GM23338 (cell line): ENCODE data around the gene GRK4. TPM values are rescaled to one million over a fixed set of nuclear protein-coding genes. Genes with fewer than 3 reads are reported as not detected.
A peak's percentile ranks its signal among the peaks of the same experiment; 100 is the strongest.

Experiments
- ATAC-seq: fragments of 200-7000 bp; cut with Tn5 transposase; 3 replicates; pipeline ENCODE4 v1.9.1; 2020
- DNase-seq: peaks from one replicate; pipeline ENCODE4 v3.0.0-alpha.2; 2015; ENCODE audit warnings: low spot score
- H2AFZ ChIP-seq: fragments of 200-600 bp; sonication (generic); 2 replicates; pipeline ENCODE4 v1.8.0; 2016; ENCODE audit warnings: antibody characterized with exemption, mild to moderate bottlenecking, moderate library complexity
- H3F3A ChIP-seq: fragments of 200-600 bp; sonication (generic); replicated peaks from 2 replicates; pipeline ENCODE4 v1.8.0; 2017; ENCODE audit warnings: antibody characterized with exemption, mixed run types, low read depth
- H3K27ac ChIP-seq: fragments of 200-600 bp; sonication (generic); 2 replicates; pipeline ENCODE4 v1.6.1; 2016; ENCODE audit warnings: low read depth
- H3K27me3 ChIP-seq: fragments of 200-600 bp; sonication (generic); 2 replicates; pipeline ENCODE4 v1.8.0; 2016; ENCODE audit warnings: mild to moderate bottlenecking, mixed run types, moderate library complexity; ENCODE audit not compliant: insufficient read depth
- H3K36me3 ChIP-seq: fragments of 200-600 bp; sonication (generic); 2 replicates; pipeline ENCODE4 v1.8.0; 2016; ENCODE audit warnings: mild to moderate bottlenecking; ENCODE audit not compliant: insufficient read depth
- H3K4me1 ChIP-seq: fragments of 200-600 bp; sonication (generic); 2 replicates; pipeline ENCODE4 v1.8.0; 2016; ENCODE audit warnings: mild to moderate bottlenecking, moderate library complexity; ENCODE audit not compliant: insufficient read depth
- H3K4me2 ChIP-seq: fragments of 200-600 bp; sonication (generic); 2 replicates; pipeline ENCODE4 v1.7.1; 2017; ENCODE audit warnings: mixed run types
- H3K4me3 ChIP-seq: fragments of 200-600 bp; sonication (generic); 2 replicates; pipeline ENCODE4 v1.6.1; 2016; ENCODE audit warnings: mixed run types
- H3K79me2 ChIP-seq: fragments of 200-600 bp; sonication (generic); replicated peaks from 2 replicates; pipeline ENCODE4 v1.8.0; 2017; ENCODE audit warnings: mild to moderate bottlenecking; ENCODE audit not compliant: insufficient read depth
- H3K9me2 ChIP-seq: fragments of 200-600 bp; sonication (generic); 2 replicates; pipeline ENCODE4 v1.8.0; 2017; ENCODE audit not compliant: insufficient read depth
- H4K20me1 ChIP-seq: fragments of 200-600 bp; sonication (generic); replicated peaks from 2 replicates; pipeline ENCODE4 v1.8.0; 2017; ENCODE audit warnings: mild to moderate bottlenecking; ENCODE audit not compliant: insufficient read depth
- H3K27ac Mint-ChIP-seq: 2 replicates; pipeline ENCODE4 v1.8.0; 2020; ENCODE audit warnings: inconsistent platforms, mild to moderate bottlenecking, moderate library complexity, mixed read lengths
- H3K27me3 Mint-ChIP-seq: 3 replicates; pipeline ENCODE4 v1.8.0; 2022; ENCODE audit warnings: low read depth, mild to moderate bottlenecking, moderate library complexity, mixed read lengths, inconsistent platforms; ENCODE audit not compliant: insufficient read depth, poor library complexity
- H3K36me3 Mint-ChIP-seq: 3 replicates; pipeline ENCODE4 v1.8.0; 2021; ENCODE audit warnings: low read depth, mild to moderate bottlenecking, inconsistent platforms, moderate library complexity, mixed read lengths
- H3K4me1 Mint-ChIP-seq: 3 replicates; pipeline ENCODE4 v1.8.0; 2020; ENCODE audit warnings: mild to moderate bottlenecking, inconsistent platforms, mixed read lengths
- H3K4me3 Mint-ChIP-seq: 3 replicates; pipeline ENCODE4 v1.8.0; 2021; ENCODE audit warnings: moderate library complexity, mild to moderate bottlenecking, inconsistent platforms, mixed read lengths
- H3K9me3 Mint-ChIP-seq: 3 replicates; pipeline ENCODE4 v1.8.0; 2020; ENCODE audit warnings: moderate library complexity, mild to moderate bottlenecking, inconsistent platforms, mixed read lengths
- ETS1 ChIP-seq: IDR thresholded peaks from 2 replicates; pipeline ENCODE4 v1.6.1; 2016; ENCODE audit warnings: antibody characterized with exemption
- EZH2 ChIP-seq: fragments of 200-600 bp; sonication (generic); IDR thresholded peaks from one replicate; pipeline ENCODE4 v1.8.0; 2017; ENCODE audit warnings: antibody characterized with exemption, mild to moderate bottlenecking, low read depth; ENCODE audit not compliant: unreplicated experiment
- POLR2AphosphoS5 ChIP-seq: IDR thresholded peaks from 2 replicates; pipeline ENCODE4 v1.6.1; 2016; ENCODE audit warnings: antibody characterized with exemption, low read depth
- ZNF114 ChIP-seq: fragments of 250-450 bp; sonication (Bioruptor Pico); IDR thresholded peaks from 2 replicates; pipeline ENCODE4 v1.5.0; 2020; ENCODE audit warnings: mild to moderate bottlenecking, moderate library complexity
- polyA plus RNA-seq: library from polyadenylated mRNA; unstranded; fragments of >200 nt; fragmentation: Nextera tagmentation; extraction: Ambion mirVana; gene quantifications from 2 replicates; pipeline ENCODE4 v1.2.1, GENCODE V29; 2016
- total RNA-seq: library from RNA; depleted of rRNA; stranded (reverse); fragments of >200 nt; shearing (Covaris generic); gene quantifications from 2 replicates; pipeline ENCODE4 v1.2.3, GENCODE V29; 2014
- TF ChIP-seq, protein P1 (sequence below): IDR thresholded peaks from one replicate; pipeline ENCODE4 v1.6.1; 2018; ENCODE audit warnings: antibody characterized with exemption; ENCODE audit not compliant: unreplicated experiment
- TF ChIP-seq, protein P2 (sequence below): fragments of 250-450 bp; sonication (Bioruptor Pico); IDR thresholded peaks from 2 replicates; pipeline ENCODE4 v1.5.0; 2020; ENCODE audit warnings: mild to moderate bottlenecking, moderate library complexity

Gene GRK4
- total and polyA plus RNA-seq, 2 experiments from 2014 or later: 1.3 to 1.4 TPM

DNA sequence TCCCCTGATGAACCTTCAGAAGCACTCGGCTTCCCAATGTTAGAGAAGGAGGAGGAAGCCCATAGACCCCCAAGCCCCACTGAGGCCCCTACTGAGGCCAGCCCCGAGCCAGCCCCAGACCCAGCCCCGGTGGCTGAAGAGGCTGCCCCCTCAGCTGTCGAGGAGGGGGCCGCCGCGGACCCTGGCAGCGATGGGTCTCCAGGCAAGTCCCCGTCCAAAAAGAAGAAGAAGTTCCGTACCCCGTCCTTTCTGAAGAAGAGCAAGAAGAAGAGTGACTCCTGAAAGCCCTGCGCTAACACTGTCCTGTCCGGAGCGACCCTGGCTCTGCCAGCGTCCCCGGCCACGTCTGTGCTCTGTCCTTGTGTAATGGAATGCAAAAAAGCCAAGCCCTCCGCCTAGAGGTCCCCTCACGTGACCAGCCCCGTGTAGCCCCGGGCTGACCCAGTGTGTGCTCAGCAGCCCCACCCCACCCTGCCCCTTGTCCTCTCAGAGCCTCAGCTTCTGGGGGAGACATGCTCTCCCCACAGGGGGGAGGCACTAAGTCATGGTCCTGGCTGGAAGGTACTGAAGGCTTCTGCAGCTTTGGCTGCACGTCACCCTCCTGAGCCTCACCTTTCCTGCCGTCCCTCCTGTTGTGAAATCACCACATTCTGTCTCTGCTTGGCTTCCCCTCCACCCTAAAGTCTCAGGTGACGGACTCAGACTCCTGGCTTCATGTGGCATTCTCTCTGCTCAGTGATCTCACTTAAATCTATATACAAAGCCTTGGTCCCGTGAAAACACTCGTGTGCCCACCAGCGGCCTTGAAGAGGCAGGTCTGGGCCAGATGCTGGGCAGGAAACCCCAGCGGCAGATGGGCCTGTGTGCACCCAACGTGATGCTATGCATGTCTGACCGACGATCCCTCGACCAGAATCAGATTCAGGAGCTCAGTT lies 34.9 kb upstream of the GRK4 start:
- no peak overlapping the region for H2AFZ ChIP-seq
- Mint-ChIP-seq H3K27me3 (peaks cover 21% of the 10 kb centered on the region), H3K27ac (no peak overlapping the region; the same call in 1 of the 2 replicates), H3K4me1 (peaks cover 18% of the 10 kb centered on the region), H3K9me3 (peaks cover 5% of the 10 kb centered on the region; the same call in 2 of the 3 replicates), H3K36me3 (peaks cover 68% of the 10 kb centered on the region), H3K4me3 (no peak overlapping the region)
- H3K79me2 ChIP-seq: peaks cover 4% of the 10 kb centered on the region; the same call in 1 of the 2 replicates
- peaks cover 11% of the 10 kb centered on the region for H3K4me1 ChIP-seq
- H3K27ac ChIP-seq: peak overlapping the region; percentile 45; the same call in 1 of the 2 replicates
- DNase-seq (no peak), ATAC-seq (no peak)
- H3K36me3 ChIP-seq: no peaks in the 10 kb centered on the region; the same call in 1 of the 2 replicates
- TF ChIP-seq ETS1: no peak
- TF ChIP-seq POLR2AphosphoS5: peak; percentile 21; the same call in 1 of the 2 replicates
- H3K4me2 ChIP-seq: no peak overlapping the region
- peaks cover 6% of the 10 kb centered on the region; the same call in 1 of the 2 replicates for H4K20me1 ChIP-seq
- H3F3A ChIP-seq: 0 out of 2 replicates have a peak, but pooled peaks cover 6% of the 10 kb centered on the region
- no peaks in the 10 kb centered on the region for H3K27me3 ChIP-seq
- no peak overlapping the region for H3K4me3 ChIP-seq
- no peaks in the 10 kb centered on the region for H3K9me2 ChIP-seq

GRCh38 chr4:2929469-2929868 lies 33.9 kb upstream of the GRK4 start:
- H3F3A ChIP-seq: 0 out of 2 replicates have a peak, but pooled peaks cover 6% of the 10 kb centered on the region
- H3K4me3 ChIP-seq: no peak overlapping the region
- H3K79me2 ChIP-seq: peaks cover 3% of the 10 kb centered on the region; the same call in 1 of the 2 replicates
- H3K27me3 Mint-ChIP-seq: peaks cover 18% of the 10 kb centered on the region
- H3K4me1 Mint-ChIP-seq: peaks cover 12% of the 10 kb centered on the region
- H3K9me3 Mint-ChIP-seq: no peaks in the 10 kb centered on the region
- H3K36me3 ChIP-seq: no peaks in the 10 kb centered on the region
- DNase-seq: no peak
- H3K27me3 ChIP-seq: no peaks in the 10 kb centered on the region
- H3K4me1 ChIP-seq: 0 out of 2 replicates have a peak, but pooled peaks cover 2% of the 10 kb centered on the region
- H3K4me3 Mint-ChIP-seq: no peak overlapping the region
- peaks cover 60% of the 10 kb centered on the region for H3K36me3 Mint-ChIP-seq
- no peak overlapping the region for H3K4me2 ChIP-seq
- no peak overlapping the region for H3K27ac Mint-ChIP-seq
- peaks cover 6% of the 10 kb centered on the region; the same call in 1 of the 2 replicates for H4K20me1 ChIP-seq
- no peak overlapping the region for H2AFZ ChIP-seq
- no peaks in the 10 kb centered on the region for H3K9me2 ChIP-seq
- no peak for ATAC-seq
- H3K27ac ChIP-seq: peak overlapping the region; percentile 45; the same call in 1 of the 2 replicates
- TF ChIP-seq, protein P1, sequence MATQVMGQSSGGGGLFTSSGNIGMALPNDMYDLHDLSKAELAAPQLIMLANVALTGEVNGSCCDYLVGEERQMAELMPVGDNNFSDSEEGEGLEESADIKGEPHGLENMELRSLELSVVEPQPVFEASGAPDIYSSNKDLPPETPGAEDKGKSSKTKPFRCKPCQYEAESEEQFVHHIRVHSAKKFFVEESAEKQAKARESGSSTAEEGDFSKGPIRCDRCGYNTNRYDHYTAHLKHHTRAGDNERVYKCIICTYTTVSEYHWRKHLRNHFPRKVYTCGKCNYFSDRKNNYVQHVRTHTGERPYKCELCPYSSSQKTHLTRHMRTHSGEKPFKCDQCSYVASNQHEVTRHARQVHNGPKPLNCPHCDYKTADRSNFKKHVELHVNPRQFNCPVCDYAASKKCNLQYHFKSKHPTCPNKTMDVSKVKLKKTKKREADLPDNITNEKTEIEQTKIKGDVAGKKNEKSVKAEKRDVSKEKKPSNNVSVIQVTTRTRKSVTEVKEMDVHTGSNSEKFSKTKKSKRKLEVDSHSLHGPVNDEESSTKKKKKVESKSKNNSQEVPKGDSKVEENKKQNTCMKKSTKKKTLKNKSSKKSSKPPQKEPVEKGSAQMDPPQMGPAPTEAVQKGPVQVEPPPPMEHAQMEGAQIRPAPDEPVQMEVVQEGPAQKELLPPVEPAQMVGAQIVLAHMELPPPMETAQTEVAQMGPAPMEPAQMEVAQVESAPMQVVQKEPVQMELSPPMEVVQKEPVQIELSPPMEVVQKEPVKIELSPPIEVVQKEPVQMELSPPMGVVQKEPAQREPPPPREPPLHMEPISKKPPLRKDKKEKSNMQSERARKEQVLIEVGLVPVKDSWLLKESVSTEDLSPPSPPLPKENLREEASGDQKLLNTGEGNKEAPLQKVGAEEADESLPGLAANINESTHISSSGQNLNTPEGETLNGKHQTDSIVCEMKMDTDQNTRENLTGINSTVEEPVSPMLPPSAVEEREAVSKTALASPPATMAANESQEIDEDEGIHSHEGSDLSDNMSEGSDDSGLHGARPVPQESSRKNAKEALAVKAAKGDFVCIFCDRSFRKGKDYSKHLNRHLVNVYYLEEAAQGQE: no peak
- no peak for TF ChIP-seq EZH2
- no peak for TF ChIP-seq ETS1
- TF ChIP-seq, protein P2, sequence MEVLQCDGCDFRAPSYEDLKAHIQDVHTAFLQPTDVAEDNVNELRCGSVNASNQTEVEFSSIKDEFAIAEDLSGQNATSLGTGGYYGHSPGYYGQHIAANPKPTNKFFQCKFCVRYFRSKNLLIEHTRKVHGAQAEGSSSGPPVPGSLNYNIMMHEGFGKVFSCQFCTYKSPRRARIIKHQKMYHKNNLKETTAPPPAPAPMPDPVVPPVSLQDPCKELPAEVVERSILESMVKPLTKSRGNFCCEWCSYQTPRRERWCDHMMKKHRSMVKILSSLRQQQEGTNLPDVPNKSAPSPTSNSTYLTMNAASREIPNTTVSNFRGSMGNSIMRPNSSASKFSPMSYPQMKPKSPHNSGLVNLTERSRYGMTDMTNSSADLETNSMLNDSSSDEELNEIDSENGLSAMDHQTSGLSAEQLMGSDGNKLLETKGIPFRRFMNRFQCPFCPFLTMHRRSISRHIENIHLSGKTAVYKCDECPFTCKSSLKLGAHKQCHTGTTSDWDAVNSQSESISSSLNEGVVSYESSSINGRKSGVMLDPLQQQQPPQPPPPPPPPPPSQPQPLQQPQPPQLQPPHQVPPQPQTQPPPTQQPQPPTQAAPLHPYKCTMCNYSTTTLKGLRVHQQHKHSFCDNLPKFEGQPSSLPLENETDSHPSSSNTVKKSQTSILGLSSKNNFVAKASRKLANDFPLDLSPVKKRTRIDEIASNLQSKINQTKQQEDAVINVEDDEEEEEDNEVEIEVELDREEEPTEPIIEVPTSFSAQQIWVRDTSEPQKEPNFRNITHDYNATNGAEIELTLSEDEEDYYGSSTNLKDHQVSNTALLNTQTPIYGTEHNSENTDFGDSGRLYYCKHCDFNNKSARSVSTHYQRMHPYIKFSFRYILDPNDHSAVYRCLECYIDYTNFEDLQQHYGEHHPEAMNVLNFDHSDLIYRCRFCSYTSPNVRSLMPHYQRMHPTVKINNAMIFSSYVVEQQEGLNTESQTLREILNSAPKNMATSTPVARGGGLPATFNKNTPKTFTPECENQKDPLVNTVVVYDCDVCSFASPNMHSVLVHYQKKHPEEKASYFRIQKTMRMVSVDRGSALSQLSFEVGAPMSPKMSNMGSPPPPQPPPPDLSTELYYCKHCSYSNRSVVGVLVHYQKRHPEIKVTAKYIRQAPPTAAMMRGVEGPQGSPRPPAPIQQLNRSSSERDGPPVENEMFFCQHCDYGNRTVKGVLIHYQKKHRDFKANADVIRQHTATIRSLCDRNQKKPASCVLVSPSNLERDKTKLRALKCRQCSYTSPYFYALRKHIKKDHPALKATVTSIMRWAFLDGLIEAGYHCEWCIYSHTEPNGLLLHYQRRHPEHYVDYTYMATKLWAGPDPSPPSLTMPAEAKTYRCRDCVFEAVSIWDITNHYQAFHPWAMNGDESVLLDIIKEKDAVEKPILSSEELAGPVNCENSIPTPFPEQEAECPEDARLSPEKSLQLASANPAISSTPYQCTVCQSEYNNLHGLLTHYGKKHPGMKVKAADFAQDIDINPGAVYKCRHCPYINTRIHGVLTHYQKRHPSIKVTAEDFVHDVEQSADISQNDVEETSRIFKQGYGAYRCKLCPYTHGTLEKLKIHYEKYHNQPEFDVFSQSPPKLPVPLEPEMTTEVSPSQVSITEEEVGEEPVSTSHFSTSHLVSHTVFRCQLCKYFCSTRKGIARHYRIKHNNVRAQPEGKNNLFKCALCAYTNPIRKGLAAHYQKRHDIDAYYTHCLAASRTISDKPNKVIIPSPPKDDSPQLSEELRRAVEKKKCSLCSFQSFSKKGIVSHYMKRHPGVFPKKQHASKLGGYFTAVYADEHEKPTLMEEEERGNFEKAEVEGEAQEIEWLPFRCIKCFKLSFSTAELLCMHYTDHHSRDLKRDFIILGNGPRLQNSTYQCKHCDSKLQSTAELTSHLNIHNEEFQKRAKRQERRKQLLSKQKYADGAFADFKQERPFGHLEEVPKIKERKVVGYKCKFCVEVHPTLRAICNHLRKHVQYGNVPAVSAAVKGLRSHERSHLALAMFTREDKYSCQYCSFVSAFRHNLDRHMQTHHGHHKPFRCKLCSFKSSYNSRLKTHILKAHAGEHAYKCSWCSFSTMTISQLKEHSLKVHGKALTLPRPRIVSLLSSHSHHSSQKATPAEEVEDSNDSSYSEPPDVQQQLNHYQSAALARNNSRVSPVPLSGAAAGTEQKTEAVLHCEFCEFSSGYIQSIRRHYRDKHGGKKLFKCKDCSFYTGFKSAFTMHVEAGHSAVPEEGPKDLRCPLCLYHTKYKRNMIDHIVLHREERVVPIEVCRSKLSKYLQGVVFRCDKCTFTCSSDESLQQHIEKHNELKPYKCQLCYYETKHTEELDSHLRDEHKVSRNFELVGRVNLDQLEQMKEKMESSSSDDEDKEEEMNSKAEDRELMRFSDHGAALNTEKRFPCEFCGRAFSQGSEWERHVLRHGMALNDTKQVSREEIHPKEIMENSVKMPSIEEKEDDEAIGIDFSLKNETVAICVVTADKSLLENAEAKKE: no peak
- no peak for TF ChIP-seq ZNF114 (CRISPR knock-in tag)
